Neural crest cell (in vitro differentiated cells): Measurements from ENCODE around the gene RELL1. TPM values are rescaled to one million over a fixed set of nuclear protein-coding genes. Genes with fewer than 3 reads are reported as not detected.
A peak's percentile ranks its signal among the peaks of the same experiment; 100 is the strongest.

ENCODE experiments used
- DNase-seq: peaks from one replicate; pipeline ENCODE4 v3.0.0; 2021; ENCODE audit warnings: low read depth, mixed read lengths, low spot score
- H3K27ac Mint-ChIP-seq: one replicate; pipeline ENCODE4 v1.8.0; 2021; ENCODE audit warnings: mild to moderate bottlenecking, mixed read lengths; ENCODE audit not compliant: unreplicated experiment
- H3K27me3 Mint-ChIP-seq: 2 replicates; pipeline ENCODE4 v1.8.0; 2021; ENCODE audit warnings: low read depth, mild to moderate bottlenecking, mixed read lengths
- H3K36me3 Mint-ChIP-seq: 2 replicates; pipeline ENCODE4 v1.8.0; 2021; ENCODE audit warnings: low read depth, mild to moderate bottlenecking, mixed read lengths
- H3K4me1 Mint-ChIP-seq: 2 replicates; pipeline ENCODE4 v1.8.0; 2021; ENCODE audit warnings: mixed read lengths
- H3K4me3 Mint-ChIP-seq: one replicate; pipeline ENCODE4 v1.8.0; 2021; ENCODE audit warnings: mild to moderate bottlenecking, mixed read lengths
- H3K9me3 Mint-ChIP-seq: 2 replicates; pipeline ENCODE4 v1.8.0; 2021; ENCODE audit warnings: mixed read lengths
- total RNA-seq: library from RNA; stranded (reverse); gene quantifications from 2 replicates; pipeline ENCODE4 v1.2.1, GENCODE V29; 2021
- TF ChIP-seq, protein P1 (sequence below): fragments of 200-600 bp; sonication (generic); conservative IDR thresholded peaks from 2 replicates; pipeline ENCODE4 v1.5.0; 2021; ENCODE audit warnings: antibody characterized with exemption, mild to moderate bottlenecking

The RELL1 gene
- total RNA-seq, 1 donor from 2014 or later: 30.3 TPM

DNA sequence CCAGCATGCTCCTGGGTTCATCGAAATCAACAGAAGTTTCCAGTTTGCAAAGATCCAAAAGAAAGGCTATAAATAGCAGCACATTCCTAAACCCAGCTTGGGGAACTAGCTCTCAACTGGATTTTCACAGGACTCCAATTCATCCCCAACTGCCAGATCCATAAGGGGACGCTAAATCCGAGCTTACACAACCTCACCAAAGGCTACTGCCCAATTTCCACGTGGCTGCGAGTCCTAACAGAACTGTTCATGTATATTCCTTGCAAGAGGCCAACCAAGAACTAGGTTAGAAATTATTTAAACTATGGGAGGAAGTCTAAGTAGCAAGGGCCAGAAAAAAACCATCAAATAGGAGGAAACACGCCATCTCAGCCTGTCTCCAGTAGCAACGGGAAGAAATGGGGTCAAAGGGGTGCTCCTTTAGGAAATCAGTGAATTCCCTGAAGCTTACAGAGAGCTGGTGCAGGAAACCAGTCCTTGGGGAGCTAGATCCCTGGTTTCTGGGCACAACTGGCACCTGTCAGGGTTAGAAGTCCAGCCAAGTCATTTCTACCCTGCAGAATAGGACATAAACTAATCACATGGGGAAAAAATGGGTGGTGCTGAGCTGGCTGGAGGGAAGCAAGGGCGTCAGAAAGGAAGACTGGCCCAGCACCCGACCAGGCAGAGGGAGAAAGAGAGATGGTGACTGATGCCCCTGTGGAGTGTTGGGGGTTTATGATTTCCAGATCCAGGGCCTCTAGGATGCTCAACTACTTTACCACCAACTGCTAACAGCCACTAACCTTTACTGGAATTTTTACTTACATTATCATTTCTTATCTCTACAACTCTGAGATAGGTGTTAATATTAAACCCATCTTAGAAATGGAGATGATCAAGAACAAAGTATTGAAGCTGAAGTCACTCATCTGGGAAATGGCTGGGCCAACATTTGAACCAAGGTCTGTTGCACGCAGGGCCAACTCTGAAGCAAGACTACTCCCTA lies 20.5 kb downstream of the RELL1 start:
- peaks cover 2% of the 10 kb centered on the region for H3K36me3 Mint-ChIP-seq
- peaks cover 69% of the 10 kb centered on the region for H3K4me1 Mint-ChIP-seq
- TF ChIP-seq, protein P1, sequence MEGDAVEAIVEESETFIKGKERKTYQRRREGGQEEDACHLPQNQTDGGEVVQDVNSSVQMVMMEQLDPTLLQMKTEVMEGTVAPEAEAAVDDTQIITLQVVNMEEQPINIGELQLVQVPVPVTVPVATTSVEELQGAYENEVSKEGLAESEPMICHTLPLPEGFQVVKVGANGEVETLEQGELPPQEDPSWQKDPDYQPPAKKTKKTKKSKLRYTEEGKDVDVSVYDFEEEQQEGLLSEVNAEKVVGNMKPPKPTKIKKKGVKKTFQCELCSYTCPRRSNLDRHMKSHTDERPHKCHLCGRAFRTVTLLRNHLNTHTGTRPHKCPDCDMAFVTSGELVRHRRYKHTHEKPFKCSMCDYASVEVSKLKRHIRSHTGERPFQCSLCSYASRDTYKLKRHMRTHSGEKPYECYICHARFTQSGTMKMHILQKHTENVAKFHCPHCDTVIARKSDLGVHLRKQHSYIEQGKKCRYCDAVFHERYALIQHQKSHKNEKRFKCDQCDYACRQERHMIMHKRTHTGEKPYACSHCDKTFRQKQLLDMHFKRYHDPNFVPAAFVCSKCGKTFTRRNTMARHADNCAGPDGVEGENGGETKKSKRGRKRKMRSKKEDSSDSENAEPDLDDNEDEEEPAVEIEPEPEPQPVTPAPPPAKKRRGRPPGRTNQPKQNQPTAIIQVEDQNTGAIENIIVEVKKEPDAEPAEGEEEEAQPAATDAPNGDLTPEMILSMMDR: no peak
- H3K4me3 Mint-ChIP-seq: peak overlapping the region; percentile 56
- no peaks in the 10 kb centered on the region for H3K27me3 Mint-ChIP-seq
- no peaks in the 10 kb centered on the region for H3K9me3 Mint-ChIP-seq
- no peak overlapping the region for H3K27ac Mint-ChIP-seq
- DNase-seq: no peak

- Mint-ChIP-seq H3K27ac (no peak overlapping the region), H3K4me3 (peak overlapping the region; percentile 16), H3K4me1 (peaks cover 66% of the 10 kb centered on the region), H3K9me3 (no peaks in the 10 kb centered on the region), H3K36me3 (peaks cover 4% of the 10 kb centered on the region), H3K27me3 (no peaks in the 10 kb centered on the region)
- TF ChIP-seq, protein P1: no peak
- DNase-seq: no peak
Measured at GRCh38 chr4:37664696-37665095, 21.5 kb downstream of the RELL1 start.

DNA sequence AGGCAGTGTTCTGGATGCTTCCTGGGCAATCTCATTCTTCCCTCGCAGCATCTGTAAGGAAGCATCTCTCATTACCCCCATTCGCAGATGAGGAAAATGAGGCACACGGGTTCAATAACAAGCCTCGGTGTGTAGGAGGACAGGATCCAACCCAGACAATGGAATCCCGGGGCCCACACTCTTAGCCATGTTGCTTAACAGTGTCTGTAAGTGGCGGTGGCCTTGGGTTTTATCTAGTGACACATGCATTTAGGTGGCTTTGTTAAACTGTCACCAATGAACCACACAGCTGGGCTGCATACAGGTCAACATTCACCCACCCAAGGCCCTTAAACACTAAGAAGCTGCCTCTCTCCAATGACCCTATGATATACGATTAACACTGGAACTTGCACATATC lies 22.6 kb downstream of the RELL1 start:
- peak overlapping the region; percentile 7 for H3K27ac Mint-ChIP-seq
- no peaks in the 10 kb centered on the region for H3K9me3 Mint-ChIP-seq
- DNase-seq: no peak
- TF ChIP-seq, protein P1: no peak
- peak overlapping the region; percentile 31 for H3K4me3 Mint-ChIP-seq
- H3K36me3 Mint-ChIP-seq: peaks cover 4% of the 10 kb centered on the region
- H3K4me1 Mint-ChIP-seq: peaks cover 74% of the 10 kb centered on the region
- H3K27me3 Mint-ChIP-seq: no peaks in the 10 kb centered on the region

DNA sequence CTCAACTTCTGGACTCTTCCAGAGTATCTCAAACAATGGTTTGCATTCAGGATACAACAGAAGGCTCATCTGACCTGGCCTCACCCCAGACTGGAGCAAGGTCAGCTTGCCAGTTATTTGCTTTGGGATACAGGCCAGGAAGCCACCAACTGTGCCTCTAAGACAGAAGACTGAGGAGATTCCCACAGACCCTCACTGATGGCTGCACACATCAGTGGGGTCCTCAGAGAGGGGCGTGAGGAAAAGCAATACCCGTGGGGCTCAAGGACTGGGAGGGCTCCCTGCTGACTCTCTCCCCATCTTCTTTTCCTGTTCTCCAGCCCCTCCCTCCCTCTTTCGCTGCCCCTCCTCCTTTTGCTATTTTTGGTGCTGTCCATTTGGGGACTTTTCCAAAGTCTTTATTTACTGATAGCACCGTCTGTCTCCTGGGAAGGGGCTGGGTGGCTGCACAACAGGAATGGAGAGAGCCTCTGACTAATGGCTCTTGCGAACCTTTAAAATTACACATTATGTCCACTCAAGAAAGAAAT lies 23.2 kb downstream of the RELL1 start:
- TF ChIP-seq, protein P1: no peak
- Mint-ChIP-seq H3K27ac (no peak overlapping the region), H3K27me3 (no peaks in the 10 kb centered on the region), H3K4me3 (peak overlapping the region; percentile 73), H3K4me1 (peaks cover 74% of the 10 kb centered on the region), H3K9me3 (no peaks in the 10 kb centered on the region), H3K36me3 (peaks cover 4% of the 10 kb centered on the region)
- DNase-seq: peak; percentile 18

- TF ChIP-seq, protein P1: no peak
- Mint-ChIP-seq H3K27ac (peak overlapping the region; percentile 90), H3K9me3 (no peaks in the 10 kb centered on the region), H3K36me3 (peaks cover 7% of the 10 kb centered on the region), H3K27me3 (no peaks in the 10 kb centered on the region), H3K4me3 (peak overlapping the region; percentile 73), H3K4me1 (peaks cover 71% of the 10 kb centered on the region)
- no peak for DNase-seq
Measured at GRCh38 chr4:37662251-37662650, 23.9 kb downstream of the RELL1 start.
